K562 (cell line): Measurements from ENCODE around the gene SCYL1. TPM values are rescaled to one million over a fixed set of nuclear protein-coding genes. Genes with fewer than 3 reads are reported as not detected.

Source experiments
- ATAC-seq: fragments of 200-7000 bp; cut with Tn5 transposase; 3 replicates; pipeline ENCODE4 v1.9.1; 2020; ENCODE audit warnings: moderate library complexity
- BruUV-seq: library from RNA; stranded (reverse); fragments of 400-500 nt; replicated peaks from 2 replicates; lab custom pipeline; 2021; lab: Mats Ljungman, UMichigan
- CTCF ChIA-PET: fragments of 300-600 bp; formaldehyde crosslinking; extraction: SDS; loops from one replicate; lab custom pipeline; 2021; ENCODE audit warnings: low intra/inter-chr PET ratio; lab: Yijun Ruan, JAX
- POLR2A ChIA-PET: fragments of 300-600, 350-650 bp; sonication (Branson Sonifier 250); formaldehyde crosslinking; extraction: SDS; loops from one replicate; lab custom pipeline; 2021; ENCODE audit warnings: antibody characterized with exemption, inconsistent platforms; lab: Yijun Ruan, JAX
- DNase-seq, 4 experiments: peaks; one replicate each; pipeline versions ENCODE4 v3.0.0 to v3.0.0-alpha.2; 2011 to 2018; ENCODE audit warnings: low spot score in 3 of 4, mixed read lengths in 3 of 4; ENCODE audit errors: extremely low read depth in 1 of 4
- FAIRE-seq: peaks from 2 replicates; lab custom pipeline; 2011; peaks lifted over from hg19 to GRCh38; lab: Jason Lieb, UNC
- H2AFZ ChIP-seq: 2 replicates; pipeline ENCODE4 v1.6.0; 2011; ENCODE audit warnings: low read depth, low read length, control low read depth, inconsistent platforms
- H3K27ac ChIP-seq: fragments of 200-600 bp; 3 replicates; pipeline ENCODE4 v1.8.0; 2011; ENCODE audit warnings: low read depth, mild to moderate bottlenecking, control low read depth, inconsistent platforms, low read length, moderate library complexity, mixed read lengths; ENCODE audit errors: extremely low read depth
- H3K27me3 ChIP-seq, 2 experiments: fragments of 300-600 bp in 1 of 2; 2 replicates in 1 of 2; 3 replicates in 1 of 2; pipeline versions ENCODE4 v1.6.0 to v1.8.0; 2011; ENCODE audit warnings: inconsistent platforms in 2 of 2, low read length in 2 of 2, mild to moderate bottlenecking in 1 of 2, mixed read lengths in 1 of 2, moderate library complexity in 1 of 2; ENCODE audit not compliant: control insufficient read depth in 2 of 2, insufficient read depth in 2 of 2
- H3K36me3 ChIP-seq: fragments of 300-600 bp; 3 replicates; pipeline ENCODE4 v1.8.0; 2011; ENCODE audit warnings: mild to moderate bottlenecking, low read length, inconsistent platforms; ENCODE audit not compliant: control insufficient read depth, insufficient read depth
- H3K4me1 ChIP-seq, 2 experiments: fragments of 200-600 bp in 1 of 2; replicated peaks in 1 of 2; 2 replicates in 1 of 2; 3 replicates in 1 of 2; pipeline versions ENCODE4 v1.5.1 to v1.8.0; 2011; ENCODE audit warnings: inconsistent platforms in 2 of 2, low read length in 2 of 2, mild to moderate bottlenecking in 1 of 2, mixed read lengths in 1 of 2, moderate library complexity in 1 of 2; ENCODE audit not compliant: control insufficient read depth in 2 of 2, insufficient read depth in 2 of 2
- H3K4me2 ChIP-seq: 2 replicates; pipeline ENCODE4 v1.6.1; 2011; ENCODE audit warnings: low read length, control low read depth, inconsistent platforms, mixed read lengths; ENCODE audit not compliant: insufficient read depth
- H3K4me3 ChIP-seq: fragments of 200-600 bp; sonication (generic), shearing (Covaris generic); 2 replicates; pipeline ENCODE4 v1.5.1; 2016; ENCODE audit warnings: control low read depth, inconsistent platforms
- H3K79me2 ChIP-seq: fragments of 200-600 bp; 3 replicates; pipeline ENCODE4 v1.8.0; 2011; ENCODE audit warnings: low read length, inconsistent platforms; ENCODE audit not compliant: control insufficient read depth, insufficient read depth
- H3K9ac ChIP-seq, 2 experiments: 2 replicates each; pipeline versions ENCODE4 v1.6.0 to v1.6.1; 2011; ENCODE audit warnings: low read depth in 2 of 2, low read length in 2 of 2, control low read depth in 1 of 2, inconsistent platforms in 1 of 2, mild to moderate bottlenecking in 1 of 2, mixed read lengths in 1 of 2; ENCODE audit not compliant: insufficient read depth in 1 of 2
- H3K9me1 ChIP-seq: one replicate; pipeline ENCODE4 v1.6.0; 2011; ENCODE audit warnings: inconsistent platforms, mild to moderate bottlenecking, low read length, moderate library complexity; ENCODE audit not compliant: control insufficient read depth, insufficient read depth
- H3K9me3 ChIP-seq: replicated peaks from 2 replicates; pipeline ENCODE4 v1.5.1; 2011; ENCODE audit warnings: low read depth, low read length, inconsistent platforms; ENCODE audit not compliant: control insufficient read depth, insufficient read depth
- H4K20me1 ChIP-seq: replicated peaks from 2 replicates; pipeline ENCODE4 v1.6.1; 2011; ENCODE audit warnings: low read length, inconsistent platforms, mixed read lengths; ENCODE audit not compliant: control insufficient read depth, insufficient read depth
- BCOR ChIP-seq: fragments of 450-650 bp; IDR thresholded peaks from 2 replicates; pipeline ENCODE4 v1.6.1; 2016
- CBFB ChIP-seq: sonication (generic); formaldehyde crosslinking; IDR thresholded peaks from 2 replicates; pipeline ENCODE4 v1.4.0; 2020; ENCODE audit warnings: mild to moderate bottlenecking, missing genetic modification reagents
- FOSL1 ChIP-seq: fragments of 200-800 bp; sonication (Bioruptor generic); conservative IDR thresholded peaks from 2 replicates; pipeline ENCODE4 v1.6.1; 2016; ENCODE audit warnings: missing genetic modification characterization, missing compliant biosample characterization
- SRF ChIP-seq, 2 experiments: fragments of 250-450, 450-650 bp in 1 of 2; sonication (Bioruptor Pico) in 1 of 2; sonication (generic) in 1 of 2; formaldehyde crosslinking; IDR thresholded peaks; 2 replicates each; pipeline versions ENCODE4 v1.5.0 to v1.5.1; 2020 to 2022; ENCODE audit warnings: mild to moderate bottlenecking in 1 of 2, missing genetic modification reagents in 1 of 2
- TEAD4 ChIP-seq, 2 experiments: sonication (generic) in 1 of 2; formaldehyde crosslinking in 1 of 2; IDR thresholded peaks; 2 replicates each; pipeline versions ENCODE4 v1.6.1 to v1.8.0; 2012 to 2022; ENCODE audit warnings: borderline replicate concordance in 1 of 2, inconsistent platforms in 1 of 2, low read length in 1 of 2, mild to moderate bottlenecking in 1 of 2, missing genetic modification reagents in 1 of 2
- VEZF1 ChIP-seq: fragments of 200-800 bp; sonication (Bioruptor generic); IDR thresholded peaks from 2 replicates; pipeline ENCODE4 v1.6.1; 2017; ENCODE audit warnings: missing genetic modification characterization, missing compliant biosample characterization
- XRCC3 ChIP-seq: fragments of 450-650 bp; IDR thresholded peaks from 2 replicates; pipeline ENCODE4 v1.6.1; 2017; ENCODE audit warnings: mild to moderate bottlenecking, moderate library complexity
- ZC3H8 ChIP-seq: fragments of 450-650 bp; IDR thresholded peaks from 2 replicates; pipeline ENCODE4 v1.6.1; 2017
- WGBS: fragments of 100-300 bp; shearing (Covaris generic); methylation state at CpG from one replicate; pipeline ENCODE4 v1.1.6; 2016; ENCODE audit warnings: low coverage, mixed read lengths; ENCODE audit not compliant: insufficient coverage; ENCODE audit errors: missing lambda C conversion rate; 5-methylcytosine and 5-hydroxymethylcytosine counted together
- in situ Hi-C: fragments of 300-500 bp; cut with MboI; formaldehyde crosslinking; loops from 4 replicates; pipeline ENCODE4 v1.15.0; 2018; ENCODE audit warnings: inconsistent platforms, mixed read lengths
- intact Hi-C: fragments of 100-400 bp; cut with micrococcal nuclease; formaldehyde crosslinking; loops from 2 replicates; pipeline ENCODE4 v1.14.2; 2022
- polyA plus RNA-seq, 8 experiments: library from polyadenylated mRNA; depleted of rRNA in 4 of 8; stranded (reverse) in 5 of 8; unstranded in 3 of 8; fragments of >200 nt; fragmentation: Nextera tagmentation in 2 of 8; fragmentation: Illumina TruSeq in 1 of 8; extraction: Ambion mirVana in 2 of 8; extraction: Trizol in 1 of 8; gene quantifications; 2 replicates each; pipeline versions ENCODE4 v1.2.1 to v1.2.3, GENCODE V29; 2011 to 2014; ENCODE audit warnings: inconsistent platforms in 1 of 8, missing spikeins in 1 of 8
- total RNA-seq, 7 experiments: library from RNA; depleted of rRNA in 6 of 7; stranded (reverse); fragments of >200 nt in 6 of 7; fragmentation: Illumina TruSeq in 2 of 7; extraction: Trizol in 2 of 7; gene quantifications; 2 replicates each; pipeline versions ENCODE4 v1.2.1 to v1.2.3, GENCODE V29; 2011 to 2021; ENCODE audit warnings: low replicate concordance in 1 of 7
- TF ChIP-seq, protein P1 (sequence below): fragments of 250-450 bp; sonication (Bioruptor Pico); IDR thresholded peaks from 2 replicates; pipeline ENCODE4 v1.5.0; 2021

Gene SCYL1
- total and polyA plus RNA-seq, 9 of the 15 experiments (the other 6 are each of a cell fraction or from before 2014, with no cell fraction given): 1.9 to 145 (median 57.6) TPM

- in situ Hi-C loops (no loop called here), intact Hi-C loops (no loop called here)
- DNase-seq: no peak
- Histone ChIP-seq H3K27me3 (no peaks in the 10 kb centered on the region), H2AFZ (no peak overlapping the region), H3K36me3 (no peaks in the 10 kb centered on the region), H3K4me3 (no peak overlapping the region), H3K9ac (peak overlapping the region in 1 of 2 experiments; percentile 37; a peak in 1 of 4 replicates), H3K4me2 (no peak overlapping the region), H3K4me1 (peaks cover 66 to 91% of the 10 kb centered on the region in 2 experiments), H4K20me1 (0 out of 2 replicates have a peak, but pooled peaks cover 8% of the 10 kb centered on the region), H3K9me3 (no peaks in the 10 kb centered on the region), H3K9me1 (no peaks in the 10 kb centered on the region), H3K79me2 (no peaks in the 10 kb centered on the region), H3K27ac (no peak overlapping the region)
- BruUV-seq: TSS peak; percentile 31
- no CpG with 5 or more reads among the region's 4 CpGs for WGBS
- ChIA-PET POLR2A (interaction anchor here (1.2 kb wide), 1 partner anchor 55 kb away, joined by 3 read pairs; no protein-coding TSS in a partner anchor), CTCF (no interaction called here)
- no peak for TF ChIP-seq XRCC3
- TF ChIP-seq TEAD4 (IDR thresholded peaks at IDR 0.05; ENCODE audit: low read length): no peak
- TF ChIP-seq TEAD4 (CRISPR knock-in tag; IDR thresholded peaks at IDR 0.05; ENCODE audit: borderline replicate concordance): 0 out of 2 replicates have a peak, but pooled peaks have one; percentile 58
- FAIRE-seq: no peak
- ATAC-seq: no peak
Measured at GRCh38 chr11:65554842-65555430, 30.1 kb downstream of the SCYL1 start.

DNA sequence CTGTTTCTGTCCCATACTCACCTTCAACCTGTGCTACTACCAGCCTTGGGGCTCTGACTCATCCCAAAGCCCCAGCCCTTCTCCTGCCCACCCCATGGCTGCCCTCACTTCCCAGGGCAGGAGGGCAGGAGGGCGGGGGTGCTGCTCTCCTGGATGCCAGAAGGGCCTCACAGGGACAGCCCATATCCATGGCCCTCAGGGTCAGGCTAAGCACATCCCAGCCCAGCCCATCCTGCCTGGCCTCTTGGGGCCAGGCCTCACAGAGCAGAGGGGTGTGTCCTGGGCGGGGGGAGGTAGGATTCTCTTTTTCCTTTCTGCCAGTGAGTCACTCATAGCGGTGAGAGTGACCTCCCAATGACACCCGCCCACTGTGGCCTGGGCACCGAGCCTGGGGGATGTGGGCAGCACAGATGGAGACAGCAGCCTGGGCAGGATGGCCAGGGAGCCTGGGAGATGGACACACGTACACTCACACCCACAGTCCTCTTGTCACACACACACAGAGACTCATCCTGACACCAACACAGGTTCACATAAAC is 30.9 kb downstream of the SCYL1 start:
- no peak overlapping the region for H3K27ac ChIP-seq
- no peaks in the 10 kb centered on the region for H3K79me2 ChIP-seq
- H3K4me2 ChIP-seq: no peak overlapping the region
- H3K27me3 ChIP-seq: no peaks in the 10 kb centered on the region
- DNase-seq: peak in 3 of 4 experiments; percentile 54 to 71 (median 57)
- H3K36me3 ChIP-seq: no peaks in the 10 kb centered on the region
- no peak for FAIRE-seq
- no peaks in the 10 kb centered on the region for H3K9me3 ChIP-seq
- H3K4me3 ChIP-seq: no peak overlapping the region
- in situ Hi-C loops (no loop called here), intact Hi-C loops (no loop called here)
- no TSS peak for BruUV-seq
- H4K20me1 ChIP-seq: 0 out of 2 replicates have a peak, but pooled peaks cover 8% of the 10 kb centered on the region
- ChIA-PET CTCF (no interaction called here), POLR2A (interaction anchor here (1.2 kb wide), 1 partner anchor 56 kb away, joined by 3 read pairs; no protein-coding TSS in a partner anchor)
- H3K9me1 ChIP-seq: no peaks in the 10 kb centered on the region
- peaks cover 73 to 92% of the 10 kb centered on the region in 2 experiments for H3K4me1 ChIP-seq
- H3K9ac ChIP-seq: peak overlapping the region in 1 of 2 experiments; percentile 53; a peak in 2 of 4 replicates
- no peak for ATAC-seq
- WGBS: 14% methylated on average over 1 of the region's 6 CpGs
- H2AFZ ChIP-seq: no peak overlapping the region
- no peak for TF ChIP-seq SRF (CRISPR knock-in tag; IDR thresholded peaks at IDR 0.05)
- TF ChIP-seq FOSL1 (tag): peak; percentile 64
- TF ChIP-seq BCOR: no peak
- 0 out of 2 replicates have a peak, but pooled peaks have one; percentile 36 for TF ChIP-seq VEZF1 (CRISPR knock-in tag)
- TF ChIP-seq, protein P1, sequence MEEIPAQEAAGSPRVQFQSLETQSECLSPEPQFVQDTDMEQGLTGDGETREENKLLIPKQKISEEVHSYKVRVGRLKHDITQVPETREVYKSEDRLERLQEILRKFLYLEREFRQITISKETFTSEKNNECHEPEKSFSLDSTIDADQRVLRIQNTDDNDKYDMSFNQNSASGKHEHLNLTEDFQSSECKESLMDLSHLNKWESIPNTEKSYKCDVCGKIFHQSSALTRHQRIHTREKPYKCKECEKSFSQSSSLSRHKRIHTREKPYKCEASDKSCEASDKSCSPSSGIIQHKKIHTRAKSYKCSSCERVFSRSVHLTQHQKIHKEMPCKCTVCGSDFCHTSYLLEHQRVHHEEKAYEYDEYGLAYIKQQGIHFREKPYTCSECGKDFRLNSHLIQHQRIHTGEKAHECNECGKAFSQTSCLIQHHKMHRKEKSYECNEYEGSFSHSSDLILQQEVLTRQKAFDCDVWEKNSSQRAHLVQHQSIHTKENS: no peak
- TF ChIP-seq CBFB: peak; percentile 64; the same call in 1 of the 2 replicates
- TF ChIP-seq ZC3H8: no peak
